DMS79 treated with DMSO at 0.1 percent for 48 hours (cell line): Measurements from ENCODE around the gene FAT2.

Source experiments
- DNase-seq: peaks from one replicate; lab custom pipeline; 2025; lab: John Stamatoyannopoulos, UW

The FAT2 gene

DNA sequence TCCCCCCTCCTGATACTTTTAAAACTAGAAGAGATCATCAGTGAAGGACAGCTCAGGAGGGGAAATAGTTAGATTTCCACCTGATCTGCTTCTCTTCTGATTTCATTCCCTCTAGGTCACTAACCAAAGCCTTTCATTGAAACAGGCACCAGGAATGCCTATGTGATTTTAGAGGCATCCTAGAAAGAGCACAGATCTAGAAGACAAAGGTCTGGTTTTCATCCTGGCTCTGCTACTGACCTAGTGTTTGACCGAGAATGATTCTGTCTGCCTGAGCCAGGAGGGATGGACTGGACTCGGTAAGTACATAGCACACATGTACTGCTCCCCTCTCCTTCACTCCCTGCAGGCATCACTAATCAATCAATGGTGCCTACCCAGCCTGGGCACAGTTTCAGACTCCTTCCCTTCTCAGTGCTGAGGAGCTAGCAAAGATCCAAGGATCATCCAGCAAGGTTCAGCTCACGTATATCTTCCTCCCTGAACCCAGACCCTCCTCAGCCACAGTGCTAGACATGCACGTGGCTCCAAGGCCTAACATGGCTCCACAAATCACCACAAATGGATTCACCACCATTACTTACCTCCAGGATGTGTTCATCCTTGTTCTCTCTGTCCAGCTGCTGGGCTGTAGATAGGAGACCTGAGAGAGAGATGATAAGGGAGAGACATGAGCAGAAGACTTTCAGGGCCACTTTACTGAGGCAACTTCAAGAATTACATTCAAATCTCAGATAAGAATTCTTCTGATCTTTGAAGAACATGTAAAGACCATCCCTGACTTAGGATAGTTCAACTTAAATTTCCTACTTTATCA is 35.2 kb downstream of the FAT2 start:
- no peak for DNase-seq

GRCh38 chr5:151553695-151554094 is 37.4 kb downstream of the FAT2 start:
- no peak for DNase-seq

- DNase-seq, result no peak
These were observed 37.9 kb downstream of the FAT2 start for GRCh38 chr5:151553130-151553670.

- DNase-seq, result no peak
These were observed 39.1 kb downstream of the FAT2 start for GRCh38 chr5:151551985-151552384.

GRCh38 chr5:151550146-151550545 is 41.0 kb downstream of the FAT2 start:
- no peak for DNase-seq

GRCh38 chr5:151549713-151550112 is 41.4 kb downstream of the FAT2 start:
- DNase-seq, result no peak

DNA sequence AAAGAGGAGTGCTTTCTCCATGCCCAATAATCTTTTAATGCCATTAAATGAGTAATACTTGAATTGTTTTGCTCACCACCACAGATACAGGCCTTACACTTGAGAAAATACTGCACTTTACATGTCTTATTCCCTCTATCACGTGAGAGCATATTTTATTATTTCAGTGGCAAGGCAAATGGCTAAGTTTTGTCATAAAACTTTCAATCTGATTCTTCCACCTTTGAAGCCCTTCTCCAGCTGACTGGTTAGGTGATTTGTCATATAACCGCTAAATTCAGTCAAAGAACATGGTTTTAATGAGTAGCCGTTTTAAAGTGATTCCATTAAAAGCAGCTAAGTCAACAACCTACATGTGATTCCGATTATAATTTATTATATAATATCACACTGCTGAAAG is 43.8 kb downstream of the FAT2 start:
- DNase-seq, result no peak

DNA sequence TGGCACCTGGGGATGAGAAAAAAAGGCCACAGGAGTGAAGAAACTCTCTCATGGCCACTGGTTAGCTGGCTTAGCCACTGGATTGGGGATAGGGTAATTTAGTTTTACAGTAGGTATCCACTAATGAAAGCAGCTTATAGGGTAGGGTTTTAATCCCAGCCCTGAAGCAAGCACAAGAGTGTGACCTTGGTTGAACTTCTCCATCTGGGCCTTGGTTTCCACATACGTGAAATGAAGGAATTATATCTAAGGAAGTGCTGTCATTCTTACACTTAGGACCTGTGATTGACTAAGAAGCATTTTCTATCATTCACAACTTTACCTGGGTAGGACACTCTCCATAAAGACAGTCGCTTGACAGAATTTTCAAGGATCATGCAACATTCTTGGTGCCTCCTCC is 49.6 kb downstream of the FAT2 start:
- DNase-seq, result no peak
